B cell (primary cell): ENCODE measurements around the gene CUL3. TPM values are rescaled to one million over a fixed set of nuclear protein-coding genes. Genes with fewer than 3 reads are reported as not detected.
A peak's percentile ranks its signal among the peaks of the same experiment; 100 is the strongest.
"Not testable (repeated sequence)": the region's sequence is repeated elsewhere in the genome, so short reads cannot be mapped to it uniquely, and the experiment has no call there.

Source experiments
- ATAC-seq: fragments of 200-7000 bp; cut with Tn5 transposase; one replicate; pipeline ENCODE4 v1.10.0; 2021; ENCODE audit warnings: low read depth, mild to moderate bottlenecking, moderate number of reproducible peaks, moderate library complexity
- CTCF ChIA-PET: fragments of 350-600 bp; sonication (Branson Sonifier 250); formaldehyde crosslinking; loops from one replicate; lab custom pipeline; 2021; ENCODE audit warnings: antibody characterized with exemption, inconsistent platforms; lab: Charles Lee
- POLR2A ChIA-PET: fragments of 350-600 bp; sonication (Branson Sonifier 250); formaldehyde crosslinking; loops from one replicate; lab custom pipeline; 2021; ENCODE audit warnings: antibody characterized with exemption; lab: Charles Lee
- DNase-seq: peaks from one replicate; pipeline ENCODE4 v3.0.0; 2013
- H2AFZ ChIP-seq: 2 replicates; pipeline ENCODE4 v1.6.1; 2012; ENCODE audit warnings: mild to moderate bottlenecking, low read depth, low read length; ENCODE audit not compliant: insufficient read depth, poor library complexity, severe bottlenecking
- H3K27ac ChIP-seq, 2 donors: 1 replicate in 1 of 2; 2 replicates in 1 of 2; pipeline ENCODE4 v1.5.1; 2012 to 2013; ENCODE audit warnings: low read length in 2 of 2, mild to moderate bottlenecking in 2 of 2, moderate library complexity in 1 of 2
- H3K27me3 ChIP-seq, 4 experiments: fragments of 200-600 bp in 1 of 4; sonication (generic) in 1 of 4; replicated peaks in 1 of 4; 1 replicate in 2 of 4; 2 replicates in 2 of 4; pipeline versions ENCODE4 v1.6.1 to v1.7.0; 2013 to 2016; ENCODE audit warnings: low read length in 3 of 4, mild to moderate bottlenecking in 2 of 4, mixed read lengths in 1 of 4, moderate library complexity in 1 of 4; ENCODE audit not compliant: insufficient read depth in 4 of 4, control insufficient read depth in 3 of 4; ENCODE audit errors: control extremely low read depth in 1 of 4
- H3K36me3 ChIP-seq, 2 experiments: replicated peaks in 1 of 2; 1 replicate in 1 of 2; 2 replicates in 1 of 2; pipeline versions ENCODE4 v1.6.1 to v1.7.1; 2013; ENCODE audit warnings: low read length in 1 of 2; ENCODE audit not compliant: insufficient read depth in 2 of 2, control insufficient read depth in 1 of 2; ENCODE audit errors: control extremely low read depth in 1 of 2, extremely low read depth in 1 of 2
- H3K4me1 ChIP-seq, 2 donors: fragments of 200-600 bp in 1 of 2; sonication (generic) in 1 of 2; 1 replicate in 1 of 2; 2 replicates in 1 of 2; pipeline versions ENCODE4 v1.5.1 to v1.6.1; 2013 to 2017; ENCODE audit warnings: low read length in 2 of 2; ENCODE audit not compliant: control insufficient read depth in 2 of 2, insufficient read depth in 2 of 2
- H3K4me2 ChIP-seq: replicated peaks from 2 replicates; pipeline ENCODE3; 2012; ENCODE audit warnings: mild to moderate bottlenecking, low read depth, low read length; ENCODE audit not compliant: poor library complexity, severe bottlenecking
- H3K4me3 ChIP-seq, 5 experiments: fragments of 200-600 bp in 1 of 5; sonication (generic) in 1 of 5; 1 replicate in 3 of 5; 2 replicates in 2 of 5; pipeline versions ENCODE4 v1.5.1 to v1.7.0; 2011 to 2016; ENCODE audit warnings: low read length in 4 of 5, mild to moderate bottlenecking in 4 of 5, low read depth in 2 of 5, control low read depth in 1 of 5, moderate library complexity in 1 of 5; ENCODE audit not compliant: insufficient read depth in 1 of 5; ENCODE audit errors: control extremely low read depth in 1 of 5, extremely low read depth in 1 of 5
- H3K79me2 ChIP-seq: fragments of 200-600 bp; sonication (generic); one replicate; pipeline ENCODE4 v1.6.0; 2016; ENCODE audit warnings: low read length; ENCODE audit not compliant: control insufficient read depth, insufficient read depth
- H3K9ac ChIP-seq: fragments of 200-600 bp; sonication (generic); 2 replicates; pipeline ENCODE4 v1.6.1; 2017; ENCODE audit warnings: mild to moderate bottlenecking, low read length, moderate library complexity
- H3K9me3 ChIP-seq, 3 donors: one replicate each; pipeline versions ENCODE4 v1.6.1 to v1.7.1; 2013; ENCODE audit warnings: low read length in 2 of 3; ENCODE audit not compliant: control insufficient read depth in 2 of 3, insufficient read depth in 1 of 3; ENCODE audit errors: control extremely low read depth in 1 of 3
- H4K20me1 ChIP-seq: 2 replicates; pipeline ENCODE4 v1.6.0; 2012; ENCODE audit warnings: mild to moderate bottlenecking, low read length; ENCODE audit not compliant: insufficient read depth, control insufficient read depth, poor library complexity, severe bottlenecking
- H3K27ac Mint-ChIP-seq: one replicate; pipeline ENCODE4 v1.8.0; 2021; ENCODE audit warnings: mixed read lengths
- H3K27me3 Mint-ChIP-seq: one replicate; pipeline ENCODE4 v1.8.0; 2021; ENCODE audit warnings: mixed read lengths
- H3K4me1 Mint-ChIP-seq: one replicate; pipeline ENCODE4 v1.8.0; 2021; ENCODE audit warnings: mixed read lengths
- H3K4me3 Mint-ChIP-seq: one replicate; pipeline ENCODE4 v1.8.0; 2021; ENCODE audit warnings: mixed read lengths
- H3K9me3 Mint-ChIP-seq: one replicate; pipeline ENCODE4 v1.8.0; 2022; ENCODE audit warnings: mixed read lengths; ENCODE audit not compliant: insufficient read depth
- CTCF ChIP-seq: fragments of 200-600 bp; IDR thresholded peaks from one replicate; pipeline ENCODE4 v1.8.0; 2022; ENCODE audit warnings: antibody characterized with exemption, mild to moderate bottlenecking
- EZH2 ChIP-seq: IDR thresholded peaks from 2 replicates; pipeline ENCODE4 v1.6.1; 2012; ENCODE audit warnings: borderline replicate concordance, low read depth, mild to moderate bottlenecking, moderate library complexity, low read length; ENCODE audit not compliant: insufficient read depth, poor library complexity, severe bottlenecking
- WGBS: methylation state at CpG from one replicate; pipeline ENCODE4 v1.1.5; 2013; ENCODE audit warnings: missing lambda C conversion rate; ENCODE audit not compliant: insufficient coverage; 5-methylcytosine and 5-hydroxymethylcytosine counted together
- intact Hi-C: fragments of 100-400 bp; cut with micrococcal nuclease; formaldehyde crosslinking; loops from one replicate; pipeline ENCODE4 v1.10.0; 2022
- polyA plus RNA-seq: library from polyadenylated mRNA; depleted of rRNA; stranded (reverse); fragments of >200 nt; gene quantifications from 2 replicates; pipeline ENCODE4 v1.2.3, GENCODE V29; 2012
- total RNA-seq, 2 donors: library from RNA; stranded (reverse); fragments of 120-200 nt in 1 of 2; gene quantifications; 1 replicate in 1 of 2; 2 replicates in 1 of 2; pipeline versions ENCODE4 v1.2.3 to v1.2.4, GENCODE V29; 2013 to 2022

Gene CUL3
- total and polyA plus RNA-seq, 2 donors (not counting 1 experiment from before 2014, with no cell fraction given) = 31.1 to 138 TPM

DNA sequence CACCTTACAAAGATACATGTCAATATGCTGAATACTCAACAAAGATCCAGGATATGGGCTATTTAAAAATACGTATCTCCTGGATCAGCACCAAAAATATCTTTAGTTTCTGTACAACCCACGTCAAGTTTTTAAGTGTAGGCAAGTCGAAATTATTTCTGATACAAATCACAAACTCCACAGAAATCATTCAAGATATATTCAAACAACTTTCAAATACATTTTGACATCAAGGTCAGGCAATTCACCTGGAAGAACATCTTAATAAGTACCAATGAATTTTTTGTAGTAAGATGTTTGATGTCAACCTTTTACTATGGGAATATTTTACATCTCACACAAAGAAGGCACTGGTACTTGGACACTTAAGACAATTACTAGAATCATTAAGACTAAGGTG, 86.2 kb downstream of the CUL3 start:
- H3K9me3 ChIP-seq = no peaks in the 10 kb centered on the region
- WGBS = 90% methylated on average over 2 of the region's 3 CpGs
- H3K79me2 ChIP-seq = peaks cover 17% of the 10 kb centered on the region
- no peak overlapping the region for H3K27ac Mint-ChIP-seq
- intact Hi-C loops = loop anchor here (10.0 kb wide), 1 partner anchor 146 kb away; no protein-coding TSS in a partner anchor
- H3K27me3 ChIP-seq = no peaks in the 10 kb centered on the region
- no peak overlapping the region for H3K4me3 ChIP-seq
- ChIA-PET POLR2A (no interaction called here), CTCF (interaction anchor here (0.6 kb wide), 1 partner anchor 23 kb away, joined by 3 read pairs; no protein-coding TSS in a partner anchor)
- TF ChIP-seq EZH2 (no peak), CTCF (no peak)
- H3K4me1 ChIP-seq = no peaks in the 10 kb centered on the region
- no peaks in the 10 kb centered on the region for H3K4me1 Mint-ChIP-seq
- no peaks in the 10 kb centered on the region for H3K9me3 Mint-ChIP-seq
- DNase-seq = no peak
- H3K9ac ChIP-seq = no peak overlapping the region
- H3K36me3 ChIP-seq = peaks cover 24 to 75% of the 10 kb centered on the region in 2 experiments
- H3K4me2 ChIP-seq = no peak overlapping the region
- no peak overlapping the region for H2AFZ ChIP-seq
- no peak overlapping the region for H3K27ac ChIP-seq
- H3K27me3 Mint-ChIP-seq = no peaks in the 10 kb centered on the region
- ATAC-seq = no peak
- H3K4me3 Mint-ChIP-seq = no peak overlapping the region
- H4K20me1 ChIP-seq = no peaks in the 10 kb centered on the region

GRCh38 chr2:224492531-224492930, 92.6 kb downstream of the CUL3 start:
- Mint-ChIP-seq H3K9me3 (peaks cover 8% of the 10 kb centered on the region), H3K27ac (peak overlapping the region; percentile 33), H3K27me3 (no peaks in the 10 kb centered on the region), H3K4me3 (no peak overlapping the region), H3K4me1 (peaks cover 44% of the 10 kb centered on the region)
- WGBS = 100% methylated on average over 1 of the region's 2 CpGs
- CTCF ChIA-PET = interaction anchor here (0.5 kb wide), 1 partner anchor 98 kb away, joined by 3 read pairs; no protein-coding TSS in a partner anchor
- no peak overlapping the region for H2AFZ ChIP-seq
- no peak overlapping the region for H3K9ac ChIP-seq
- H3K4me2 ChIP-seq = no peak overlapping the region
- peaks cover 10 to 14% of the 10 kb centered on the region in 2 donors for H3K4me1 ChIP-seq
- TF ChIP-seq EZH2 (no peak), CTCF (no peak)
- peaks cover 9 to 45% of the 10 kb centered on the region in 2 experiments for H3K36me3 ChIP-seq
- H3K27ac ChIP-seq = no peak overlapping the region
- H3K79me2 ChIP-seq = peaks cover 35% of the 10 kb centered on the region
- POLR2A ChIA-PET = no interaction called here
- no peak for DNase-seq
- H3K4me3 ChIP-seq = no peak overlapping the region
- H3K9me3 ChIP-seq = peaks cover 0 to 5% (median 0%) of the 10 kb centered on the region in 3 donors
- no peak for ATAC-seq
- intact Hi-C loops = loop anchor here (5.0 to 10.0 kb wide), 2 partner anchors 35 to 152 kb away; no protein-coding TSS in a partner anchor
- no peaks in the 10 kb centered on the region for H3K27me3 ChIP-seq
- H4K20me1 ChIP-seq = no peaks in the 10 kb centered on the region

- H2AFZ ChIP-seq, H3K27me3 Mint-ChIP-seq, H3K4me3 ChIP-seq, H3K4me2 ChIP-seq, H3K9ac ChIP-seq, H3K27ac Mint-ChIP-seq, H3K27ac ChIP-seq, DNase-seq, intact Hi-C loops, H3K9me3 ChIP-seq, H3K9me3 Mint-ChIP-seq, H4K20me1 ChIP-seq, H3K27me3 ChIP-seq, ATAC-seq, H3K4me3 Mint-ChIP-seq: not testable (repeated sequence)
- Histone ChIP-seq H3K79me2 (peaks cover 37% of the 10 kb centered on the region), H3K36me3 (peaks cover 4 to 31% of the 10 kb centered on the region in 2 experiments), H3K4me1 (peaks cover 10 to 14% of the 10 kb centered on the region in 2 donors)
- ChIA-PET CTCF (interaction anchor here (0.6 kb wide), 1 partner anchor 38 kb away, joined by 3 read pairs; no protein-coding TSS in a partner anchor), POLR2A (interaction anchor here (0.6 kb wide), 1 partner anchor 37 kb away, joined by 9 read pairs; no protein-coding TSS in a partner anchor)
- no CpG with 5 or more reads among the region's 4 CpGs for WGBS
- H3K4me1 Mint-ChIP-seq = peaks cover 57% of the 10 kb centered on the region
Observed at GRCh38 chr2:224487940-224488339, 97.2 kb downstream of the CUL3 start.
